PC-3 (cell line): ENCODE results near the gene MAML3. TPM values are rescaled to one million over a fixed set of nuclear protein-coding genes. Genes with fewer than 3 reads are reported as not detected.
A peak's percentile ranks its signal among the peaks of the same experiment; 100 is the strongest.

Experiments
- ATAC-seq: fragments of 200-7000 bp; cut with Tn5 transposase; 2 replicates; pipeline ENCODE4 v1.9.1; 2020; ENCODE audit warnings: mild to moderate bottlenecking, moderate library complexity
- BruUV-seq: library from RNA; stranded (reverse); fragments of 400-500 nt; replicated peaks from 2 replicates; lab custom pipeline; 2021; lab: Mats Ljungman, UMichigan
- CTCF ChIA-PET: fragments of 300-600 bp; sonication (Branson Sonifier 250); formaldehyde crosslinking; loops from one replicate; lab custom pipeline; 2022; ENCODE audit warnings: antibody characterized with exemption; lab: Charles Lee
- POLR2A ChIA-PET: fragments of 300-600 bp; sonication (Branson Sonifier 250); formaldehyde crosslinking; loops from one replicate; lab custom pipeline; 2022; ENCODE audit warnings: antibody characterized with exemption; ENCODE audit not compliant: unreplicated experiment; lab: Charles Lee
- DNase-seq: peaks from one replicate; pipeline ENCODE4 v3.0.0-alpha.2; 2015
- H2AFZ ChIP-seq: fragments of 300-600 bp; sonication (generic); 2 replicates; pipeline ENCODE4 v1.6.0; 2016; ENCODE audit warnings: antibody characterized with exemption, low read length
- H3F3A ChIP-seq: fragments of 300-600 bp; sonication (generic); one replicate; pipeline ENCODE4 v1.6.0; 2017; ENCODE audit warnings: antibody characterized with exemption, low read length, control low read depth, mild to moderate bottlenecking; ENCODE audit not compliant: unreplicated experiment
- H3K27ac ChIP-seq: fragments of 300-600 bp; sonication (generic); 2 replicates; pipeline ENCODE4 v1.5.1; 2016; ENCODE audit warnings: mild to moderate bottlenecking, low read length
- H3K27me3 ChIP-seq: fragments of 300-600 bp; sonication (generic); 2 replicates; pipeline ENCODE4 v1.6.1; 2016; ENCODE audit warnings: low read length, mixed read lengths
- H3K36me3 ChIP-seq: fragments of 300-600 bp; sonication (generic); 2 replicates; pipeline ENCODE4 v1.6.1; 2016; ENCODE audit warnings: low read depth, mixed run types, low read length, mixed read lengths
- H3K4me1 ChIP-seq: fragments of 300-600 bp; sonication (generic); 2 replicates; pipeline ENCODE4 v1.5.1; 2016; ENCODE audit warnings: low read length; ENCODE audit not compliant: insufficient read depth
- H3K4me2 ChIP-seq: fragments of 300-600 bp; sonication (generic); 2 replicates; pipeline ENCODE4 v1.6.0; 2016; ENCODE audit warnings: low read length
- H3K4me3 ChIP-seq: fragments of 300-600 bp; sonication (generic); 2 replicates; pipeline ENCODE4 v1.5.1; 2016; ENCODE audit warnings: mild to moderate bottlenecking, low read length, mixed read lengths
- H3K79me2 ChIP-seq: fragments of 300-600 bp; sonication (generic); 2 replicates; pipeline ENCODE4 v1.6.1; 2017; ENCODE audit warnings: low read length, mixed read lengths
- H3K9ac ChIP-seq: fragments of 300-600 bp; sonication (generic); 2 replicates; pipeline ENCODE4 v1.6.0; 2016; ENCODE audit warnings: mild to moderate bottlenecking, low read length
- H3K9me2 ChIP-seq: fragments of 300-600 bp; sonication (generic); replicated peaks from 2 replicates; pipeline ENCODE4 v1.6.1; 2016; ENCODE audit warnings: mixed run types, low read length, mixed read lengths
- H3K9me3 ChIP-seq: fragments of 300-600 bp; sonication (generic); 2 replicates; pipeline ENCODE4 v1.6.1; 2016; ENCODE audit warnings: low read length, mixed read lengths
- H4K20me1 ChIP-seq: fragments of 300-600 bp; sonication (generic); 2 replicates; pipeline ENCODE4 v1.6.1; 2016; ENCODE audit warnings: low read length, mixed read lengths
- CTCF ChIP-seq: fragments of 300-600 bp; sonication (generic); conservative IDR thresholded peaks from 2 replicates; pipeline ENCODE4 v1.5.1; 2017; ENCODE audit warnings: antibody characterized with exemption, low read depth, mild to moderate bottlenecking, low read length
- EZH2 ChIP-seq: fragments of 300-600 bp; sonication (generic); IDR thresholded peaks from one replicate; pipeline ENCODE4 v1.6.1; 2017; ENCODE audit warnings: antibody characterized with exemption, mild to moderate bottlenecking, low read length; ENCODE audit not compliant: unreplicated experiment
- EZH2phosphoT487 ChIP-seq: fragments of 300-600 bp; sonication (generic); IDR thresholded peaks from 2 replicates; pipeline ENCODE4 v1.6.1; 2018; ENCODE audit warnings: mild to moderate bottlenecking, antibody characterized with exemption, low read length, borderline replicate concordance
- intact Hi-C: fragments of 100-400 bp; cut with micrococcal nuclease; formaldehyde crosslinking; loops from 2 replicates; pipeline ENCODE4 v1.9.0; 2023
- total RNA-seq: library from RNA; depleted of rRNA; stranded (reverse); fragments of >200 nt; gene quantifications from 2 replicates; pipeline ENCODE4 v1.2.3, GENCODE V29; 2014

Gene MAML3
- total RNA-seq, 1 experiment from 2014 or later: 4.3 TPM

DNA sequence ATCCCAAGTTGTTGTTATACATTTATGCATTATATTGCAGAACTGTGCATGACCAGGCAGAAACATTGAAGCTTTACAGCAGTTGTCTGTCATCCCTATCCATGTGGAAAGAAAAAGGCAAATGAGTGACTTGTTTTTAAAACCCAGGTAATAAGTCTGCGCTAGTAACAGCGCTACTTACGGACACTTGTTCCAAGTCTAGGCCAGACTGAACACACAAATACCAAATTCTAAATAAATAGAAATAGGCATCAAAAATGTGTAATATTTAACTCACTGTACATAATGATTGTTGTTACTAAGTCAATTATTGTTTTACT, 548 bp upstream of the MAML3 start:
- CTCF ChIA-PET: no interaction called here

DNA sequence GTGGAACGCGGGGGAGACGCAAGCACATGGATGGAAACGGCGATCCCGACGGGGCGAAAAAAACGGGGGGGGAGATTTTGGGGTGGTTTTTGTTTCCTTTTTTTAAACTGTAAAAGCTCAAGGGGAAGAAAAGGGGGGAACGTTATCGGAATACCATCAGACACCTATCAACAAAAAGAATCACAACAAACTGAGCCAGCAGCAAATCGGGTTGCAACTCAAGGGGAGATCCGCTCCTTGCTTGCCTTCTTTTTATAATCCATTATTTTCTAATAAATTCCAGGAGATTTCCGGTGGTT, 616 bp downstream of the MAML3 start:
- Histone ChIP-seq H3K79me2 (peaks cover 36% of the 10 kb centered on the region), H3F3A (no peaks in the 10 kb centered on the region), H3K4me1 (peaks cover 8% of the 10 kb centered on the region), H3K4me3 (peak overlapping the region; percentile 88), H2AFZ (peak overlapping the region; percentile 83), H3K9ac (peak overlapping the region; percentile 96), H3K27me3 (no peaks in the 10 kb centered on the region), H4K20me1 (no peaks in the 10 kb centered on the region), H3K9me3 (no peaks in the 10 kb centered on the region), H3K4me2 (peak overlapping the region; percentile 96), H3K27ac (peak overlapping the region; percentile 93), H3K9me2 (no peaks in the 10 kb centered on the region), H3K36me3 (no peaks in the 10 kb centered on the region)
- TF ChIP-seq EZH2: no peak
- no peak for TF ChIP-seq EZH2phosphoT487
- TF ChIP-seq CTCF: no peak
- ChIA-PET CTCF (interaction anchor here (0.6 kb wide), 1 partner anchor 14 kb away, joined by 4 read pairs; no protein-coding TSS in a partner anchor), POLR2A (interaction anchor here (0.7 kb wide), 1 partner anchor 558 kb away, joined by 3 read pairs; no protein-coding TSS in a partner anchor)
- BruUV-seq: TSS peak; percentile 57
- intact Hi-C loops: loop anchor here (2.0 to 5.0 kb wide), 2 partner anchors 89 to 496 kb away; no protein-coding TSS in a partner anchor
- no peak for DNase-seq
- ATAC-seq: no peak

More for the DNA sequence above, 548 bp upstream of the MAML3 start:
- Histone ChIP-seq H3K4me1 (peaks cover 4% of the 10 kb centered on the region), H3K9me2 (no peaks in the 10 kb centered on the region), H4K20me1 (no peaks in the 10 kb centered on the region), H3K4me2 (peak overlapping the region; percentile 96), H3K79me2 (peaks cover 24% of the 10 kb centered on the region), H3K9ac (peak overlapping the region; percentile 96), H3K9me3 (no peaks in the 10 kb centered on the region), H3K36me3 (no peaks in the 10 kb centered on the region), H3F3A (no peaks in the 10 kb centered on the region), H3K4me3 (peak overlapping the region; percentile 88), H3K27me3 (no peaks in the 10 kb centered on the region), H2AFZ (peak overlapping the region; percentile 97), H3K27ac (peak overlapping the region; percentile 93)
- intact Hi-C loops: loop anchor here (1.0 to 5.0 kb wide), 2 partner anchors 95 to 497 kb away; no protein-coding TSS in a partner anchor
- ATAC-seq: no peak
- no TSS peak for BruUV-seq
- TF ChIP-seq EZH2phosphoT487 (no peak), CTCF (no peak), EZH2 (no peak)
- POLR2A ChIA-PET: no interaction called here
- DNase-seq: no peak

DNA sequence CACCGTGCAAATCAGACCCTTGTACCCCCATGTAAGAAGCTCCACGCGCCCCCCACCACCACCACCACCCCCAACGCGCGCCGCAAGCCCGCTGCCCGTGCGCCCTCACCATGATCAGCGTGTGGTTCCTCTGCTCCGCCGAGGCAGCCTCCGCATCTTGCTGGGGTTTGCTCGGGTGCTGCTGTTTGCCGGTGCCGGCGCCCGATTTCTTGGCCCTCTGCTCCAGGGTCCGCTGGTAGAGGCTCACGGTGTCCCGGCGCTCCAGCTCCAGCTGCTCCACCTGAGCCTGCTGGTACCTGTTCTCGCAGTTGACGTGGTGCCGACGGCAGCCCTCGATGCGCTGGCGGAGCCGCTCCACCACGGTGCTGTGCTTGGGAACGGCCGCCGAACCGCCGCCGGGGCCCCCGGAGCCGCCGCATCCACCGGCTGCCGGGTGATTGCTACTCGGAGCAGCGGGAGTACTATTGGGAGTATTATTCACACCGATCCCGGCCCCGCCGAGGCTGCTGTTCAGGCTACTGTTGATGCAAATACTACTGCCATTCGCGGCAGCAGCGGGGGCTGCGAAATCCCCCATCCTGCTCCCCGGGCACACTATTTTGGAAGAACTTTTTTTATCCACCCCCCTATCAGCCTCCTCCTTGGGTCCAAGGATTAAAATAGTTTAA, 1.1 kb downstream of the MAML3 start:
- no TSS peak for BruUV-seq
- Histone ChIP-seq H3K4me2 (peak overlapping the region; percentile 96), H3K27ac (peak overlapping the region; percentile 93), H2AFZ (peak overlapping the region; percentile 83), H3K9me3 (no peaks in the 10 kb centered on the region), H3K79me2 (peaks cover 40% of the 10 kb centered on the region), H4K20me1 (no peaks in the 10 kb centered on the region), H3K9me2 (no peaks in the 10 kb centered on the region), H3K4me1 (peaks cover 8% of the 10 kb centered on the region), H3K4me3 (peak overlapping the region; percentile 88), H3F3A (no peaks in the 10 kb centered on the region), H3K9ac (peak overlapping the region; percentile 96), H3K27me3 (no peaks in the 10 kb centered on the region), H3K36me3 (no peaks in the 10 kb centered on the region)
- TF ChIP-seq EZH2phosphoT487: no peak
- TF ChIP-seq CTCF: no peak
- no peak for TF ChIP-seq EZH2
- intact Hi-C loops: loop anchor here (1.0 to 5.0 kb wide), 4 partner anchors 90 to 496 kb away; no protein-coding TSS in a partner anchor
- ATAC-seq: no peak
- POLR2A ChIA-PET: interaction anchor here (0.6 to 0.7 kb wide), 2 partner anchors 22 to 59 kb away, joined by 3 to 5 read pairs; no protein-coding TSS in a partner anchor
- CTCF ChIA-PET: interaction anchor here (0.6 kb wide), 1 partner anchor 250 kb away, joined by 3 read pairs; no protein-coding TSS in a partner anchor
- peak; percentile 32 for DNase-seq
